Ovary (tissue), 9 donors: ENCODE measurements around the gene PODNL1. TPM values are rescaled to one million over a fixed set of nuclear protein-coding genes. Genes with fewer than 3 reads are reported as not detected.
"Not testable (repeated sequence)": the region's sequence is repeated elsewhere in the genome, so short reads cannot be mapped to it uniquely, and the experiment has no call there.

ENCODE experiments used
- DNase-seq, 5 donors: peaks; one replicate each; pipeline ENCODE4 v3.0.0-alpha.2; 2019 to 2020
- H3K27ac ChIP-seq, 2 donors: fragments of 200-600 bp; one replicate each; pipeline versions ENCODE4 v1.5.1 to v1.8.0; 2019 to 2022
- H3K27me3 ChIP-seq: fragments of 200-600 bp; one replicate; pipeline ENCODE4 v1.8.0; 2022
- H3K36me3 ChIP-seq: fragments of 200-600 bp; sonication (generic); one replicate; pipeline ENCODE4 v1.5.1; 2019
- H3K4me1 ChIP-seq: one replicate; pipeline ENCODE4 v1.8.1; 2013; ENCODE audit warnings: mild to moderate bottlenecking, moderate library complexity; ENCODE audit not compliant: insufficient read depth
- H3K4me3 ChIP-seq: fragments of 200-600 bp; sonication (generic); one replicate; pipeline ENCODE4 v1.5.1; 2017
- H3K9me3 ChIP-seq, 2 donors: fragments of 200-600 bp in 1 of 2; sonication (generic) in 1 of 2; one replicate each; pipeline versions ENCODE4 v1.5.1 to v1.8.1; 2013 to 2019; ENCODE audit warnings: mild to moderate bottlenecking in 1 of 2, moderate library complexity in 1 of 2
- EP300 ChIP-seq: sonication (generic); formaldehyde crosslinking; IDR thresholded peaks from one replicate; pipeline ENCODE4 v1.6.1; 2017; ENCODE audit warnings: antibody characterized with exemption
- POLR2A ChIP-seq: fragments of 450-650 bp; IDR thresholded peaks from one replicate; pipeline ENCODE4 v1.6.1; 2017; ENCODE audit warnings: antibody characterized with exemption, mild to moderate bottlenecking, moderate library complexity
- WGBS, 3 donors: extraction: QIAGEN DNeasy Blood & Tissue Kit in 1 of 3; methylation state at CpG; one replicate each; pipeline versions ENCODE4 v1.1.5 to v1.1.7; 2013 to 2017; 5-methylcytosine and 5-hydroxymethylcytosine counted together
- intact Hi-C, 4 donors: fragments of 100-400 bp; cut with DNase I; formaldehyde crosslinking; loops; one replicate each; pipeline versions ENCODE4 v1.11.0 to v1.15.1; 2022 to 2023
- polyA plus RNA-seq, 2 donors: library from polyadenylated mRNA; stranded (reverse); fragments of 200-250 nt in 1 of 2; fragments of 350-450 nt in 1 of 2; fragmentation: Illumina TruSeq in 1 of 2; extraction: RNeasy Lipid Tissue Mini Kit (QIAGEN cat#74804) in 1 of 2; gene quantifications; one replicate each; pipeline ENCODE4 v1.2.3, GENCODE V29; 2013 to 2014
- total RNA-seq, 7 donors: library from RNA; depleted of rRNA in 2 of 7; stranded (reverse); fragments of >200 nt in 2 of 7; fragmentation: NEBNext Ultra II Directional in 3 of 7; extraction: Animal tissue kit (Norgen Biotek cat#: 25700) in 3 of 7; gene quantifications; one replicate each; pipeline versions ENCODE4 v1.1.0 to v1.2.4, GENCODE V29; 2016 to 2023
- TF ChIP-seq, protein P1 (sequence below), 3 donors: fragments of 450-650 bp in 2 of 3; fragments of 200-600 bp in 1 of 3; IDR thresholded peaks; one replicate each; pipeline versions ENCODE4 v1.5.1 to v1.8.0; 2016 to 2022; ENCODE audit warnings: antibody characterized with exemption in 3 of 3, mild to moderate bottlenecking in 1 of 3
- donor health status: DM: no; HTN: no; CAD: no; lungs with moderate emphysema.
- donor health status: DM: no; HTN: no; CAD: no.
- donor health status: Bipolar disorder and iron deficiency.
- donor health status: DM: yes; HTN: yes; CAD: no.
- donor health status: DM: no; HTN: no; CAD: no.
- donor health status: DM: yes; HTN: yes; CAD: no.

PODNL1 gene
- total and polyA plus RNA-seq, 9 donors = 0.48 to 3.8 (median 1.4) TPM

- Histone ChIP-seq H3K9me3 (no peaks in the 10 kb centered on the region), H3K27ac (no peak overlapping the region), H3K27me3 (no peaks in the 10 kb centered on the region), H3K36me3 (no peaks in the 10 kb centered on the region), H3K4me1 (no peaks in the 10 kb centered on the region), H3K4me3 (no peak overlapping the region)
- 88 to 89% (median 88%) methylated on average over 18 of the region's 18 CpGs for WGBS, 3 donors
- no peak for DNase-seq
- TF ChIP-seq, protein P1, sequence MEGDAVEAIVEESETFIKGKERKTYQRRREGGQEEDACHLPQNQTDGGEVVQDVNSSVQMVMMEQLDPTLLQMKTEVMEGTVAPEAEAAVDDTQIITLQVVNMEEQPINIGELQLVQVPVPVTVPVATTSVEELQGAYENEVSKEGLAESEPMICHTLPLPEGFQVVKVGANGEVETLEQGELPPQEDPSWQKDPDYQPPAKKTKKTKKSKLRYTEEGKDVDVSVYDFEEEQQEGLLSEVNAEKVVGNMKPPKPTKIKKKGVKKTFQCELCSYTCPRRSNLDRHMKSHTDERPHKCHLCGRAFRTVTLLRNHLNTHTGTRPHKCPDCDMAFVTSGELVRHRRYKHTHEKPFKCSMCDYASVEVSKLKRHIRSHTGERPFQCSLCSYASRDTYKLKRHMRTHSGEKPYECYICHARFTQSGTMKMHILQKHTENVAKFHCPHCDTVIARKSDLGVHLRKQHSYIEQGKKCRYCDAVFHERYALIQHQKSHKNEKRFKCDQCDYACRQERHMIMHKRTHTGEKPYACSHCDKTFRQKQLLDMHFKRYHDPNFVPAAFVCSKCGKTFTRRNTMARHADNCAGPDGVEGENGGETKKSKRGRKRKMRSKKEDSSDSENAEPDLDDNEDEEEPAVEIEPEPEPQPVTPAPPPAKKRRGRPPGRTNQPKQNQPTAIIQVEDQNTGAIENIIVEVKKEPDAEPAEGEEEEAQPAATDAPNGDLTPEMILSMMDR (IDR thresholded peaks at IDR 0.05) = no peak
- intact Hi-C loops = no loop called here
Observed at GRCh38 chr19:13969897-13970296, 31.7 kb upstream of the PODNL1 start.

GRCh38 chr19:13968999-13969398 is 30.8 kb upstream of the PODNL1 start:
- H3K4me3 ChIP-seq = no peak overlapping the region

DNA sequence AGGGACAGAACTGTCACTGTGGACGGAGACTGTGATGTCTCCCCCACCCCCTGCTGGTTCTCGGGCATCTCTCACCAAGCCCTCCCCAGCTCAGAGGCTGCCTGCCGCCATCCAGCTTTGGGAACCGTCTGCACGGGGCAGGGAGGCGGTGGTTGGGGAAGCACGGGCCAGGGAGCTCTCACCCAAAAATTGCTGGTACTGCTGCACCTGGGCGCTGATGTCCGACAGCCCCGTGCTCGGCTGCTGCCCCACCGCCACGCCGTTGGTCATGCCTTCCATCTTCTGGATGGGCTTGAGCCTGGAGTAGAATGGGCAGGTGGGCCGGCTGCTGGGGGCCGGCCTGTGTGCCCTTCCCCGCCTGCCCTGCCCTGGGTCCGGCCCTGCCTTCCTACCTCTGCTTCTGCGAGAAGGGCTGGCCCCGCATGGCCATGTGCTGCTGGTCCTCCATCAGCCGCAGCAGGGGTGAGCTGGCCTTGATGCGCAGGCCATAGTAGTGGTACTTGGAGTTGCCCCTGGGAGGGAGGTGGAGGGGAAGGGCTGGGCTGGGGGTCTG is 30.2 kb upstream of the PODNL1 start:
- TF ChIP-seq EP300 (no peak), POLR2A (no peak)
- TF ChIP-seq, protein P1 (IDR thresholded peaks at IDR 0.05) = no peak
- WGBS, 3 donors = 92 to 93% (median 92%) methylated on average over 22 of the region's 22 CpGs
- Histone ChIP-seq H3K4me3 (no peak overlapping the region), H3K27ac (no peak overlapping the region), H3K9me3 (no peaks in the 10 kb centered on the region), H3K36me3 (no peaks in the 10 kb centered on the region), H3K27me3 (no peaks in the 10 kb centered on the region), H3K4me1 (no peaks in the 10 kb centered on the region)
- intact Hi-C loops = no loop called here
- DNase-seq = no peak

More at GRCh38 chr19:13968999-13969398, 30.8 kb upstream of the PODNL1 start:
- TF ChIP-seq POLR2A (no peak), EP300 (no peak)
- no peaks in the 10 kb centered on the region for H3K27me3 ChIP-seq
- H3K4me1 ChIP-seq = no peaks in the 10 kb centered on the region
- intact Hi-C loops = no loop called here
- no peaks in the 10 kb centered on the region for H3K36me3 ChIP-seq
- 90 to 92% (median 91%) methylated on average over 18 of the region's 18 CpGs for WGBS, 3 donors
- no peak overlapping the region for H3K27ac ChIP-seq
- no peaks in the 10 kb centered on the region for H3K9me3 ChIP-seq
- DNase-seq = no peak

- DNase-seq, intact Hi-C loops, H3K4me1 ChIP-seq, H3K27me3 ChIP-seq, H3K27ac ChIP-seq, H3K9me3 ChIP-seq, H3K4me3 ChIP-seq, H3K36me3 ChIP-seq: not testable (repeated sequence)
- WGBS, 3 donors = 89 to 93% (median 91%) methylated on average over 8 of the region's 8 CpGs
Observed at GRCh38 chr19:13967206-13967605, 29.0 kb upstream of the PODNL1 start.

- Histone ChIP-seq H3K27ac (no peak overlapping the region), H3K9me3 (no peaks in the 10 kb centered on the region), H3K4me3 (no peak overlapping the region), H3K36me3 (no peaks in the 10 kb centered on the region), H3K27me3 (no peaks in the 10 kb centered on the region), H3K4me1 (no peaks in the 10 kb centered on the region)
- intact Hi-C loops = no loop called here
- TF ChIP-seq EP300 (no peak), POLR2A (no peak)
- TF ChIP-seq, protein P1 (IDR thresholded peaks at IDR 0.05) = no peak
- WGBS, 3 donors = 93 to 95% (median 94%) methylated on average over 12 to 14 of the region's 14 CpGs
- no peak for DNase-seq
Observed at GRCh38 chr19:13966684-13967128, 28.5 kb upstream of the PODNL1 start.
